ENCODE measurements around the gene CD19. TPM values are rescaled to one million over a fixed set of nuclear protein-coding genes. Genes with fewer than 3 reads are reported as not detected.

Gene CD19
- total RNA-seq, 6 donors from 2014 or later = 0.46 to 1.4 (median 0.89) TPM; not detected in 1

GRCh38 chr16:28905229-28905754 lies 26.5 kb upstream of the CD19 start:
- H3K4me3 ChIP-seq = no peak overlapping the region
- ATAC-seq (ENCODE audit: low FRiP score in 2 of 2) = peak in 1 of 2 donors; percentile 3
- H3K27me3 ChIP-seq = no peaks in the 10 kb centered on the region
- no peak for TF ChIP-seq POLR2A (IDR thresholded peaks at IDR 0.05)
- no peak for TF ChIP-seq CTCF (IDR thresholded peaks at IDR 0.05)
- no peak for TF ChIP-seq EP300 (IDR thresholded peaks at IDR 0.05)
- TF ChIP-seq POLR2AphosphoS5 (IDR thresholded peaks at IDR 0.05) = no peak
- peak in 1 of 2 donors; percentile 64 for DNase-seq
- WGBS, 2 donors = 92 to 100% methylated on average over 1 to 9 of the region's 9 CpGs
- H3K9me3 ChIP-seq = no peaks in the 10 kb centered on the region
- peaks cover 0 to 58% (median 36%) of the 10 kb centered on the region in 4 donors for H3K36me3 ChIP-seq
- H3K4me1 ChIP-seq = no peaks in the 10 kb centered on the region
- H3K27ac ChIP-seq = no peak overlapping the region

- peak in 1 of 2 donors; percentile 66 for DNase-seq
- Histone ChIP-seq H3K9me3 (no peaks in the 10 kb centered on the region), H3K36me3 (peaks cover 0 to 63% (median 42%) of the 10 kb centered on the region in 4 donors), H3K27me3 (no peaks in the 10 kb centered on the region), H3K4me1 (no peaks in the 10 kb centered on the region), H3K27ac (no peak overlapping the region), H3K4me3 (no peak overlapping the region)
- no peak for TF ChIP-seq POLR2A (IDR thresholded peaks at IDR 0.05)
- TF ChIP-seq CTCF (IDR thresholded peaks at IDR 0.05) = no peak
- no peak for TF ChIP-seq POLR2AphosphoS5 (IDR thresholded peaks at IDR 0.05)
- no peak for ATAC-seq (ENCODE audit: low FRiP score in 2 of 2)
- WGBS, 2 donors = 92 to 93% methylated on average over 18 to 24 of the region's 24 CpGs
Observed at GRCh38 chr16:28905800-28906372, 25.9 kb upstream of the CD19 start.

GRCh38 chr16:28910086-28911031 lies 21.4 kb upstream of the CD19 start:
- 90 to 92% methylated on average over 17 of the region's 19 CpGs for WGBS, 2 donors
- Histone ChIP-seq H3K36me3 (peaks cover 0 to 80% (median 55%) of the 10 kb centered on the region in 4 donors), H3K27ac (no peak overlapping the region), H3K4me1 (no peaks in the 10 kb centered on the region), H3K27me3 (no peaks in the 10 kb centered on the region), H3K4me3 (no peak overlapping the region), H3K9me3 (no peaks in the 10 kb centered on the region)
- TF ChIP-seq POLR2AphosphoS5 (IDR thresholded peaks at IDR 0.05) (no peak), EP300 (IDR thresholded peaks at IDR 0.05) (no peak), POLR2A (IDR thresholded peaks at IDR 0.05) (no peak), CTCF (IDR thresholded peaks at IDR 0.05) (no peak)
- ATAC-seq (ENCODE audit: low FRiP score in 2 of 2) (peak in 1 of 2 donors; percentile 16), DNase-seq (peak in 1 of 2 donors; percentile 52)

GRCh38 chr16:28912558-28912957 lies 19.2 kb upstream of the CD19 start:
- WGBS, 2 donors = 92 to 93% methylated on average over 12 of the region's 12 CpGs
- DNase-seq = no peak
- no peaks in the 10 kb centered on the region for H3K9me3 ChIP-seq
- no peaks in the 10 kb centered on the region for H3K4me1 ChIP-seq
- H3K27me3 ChIP-seq = no peaks in the 10 kb centered on the region
- no peak overlapping the region for H3K27ac ChIP-seq
- no peak for ATAC-seq (ENCODE audit: low FRiP score in 2 of 2)
- no peak for TF ChIP-seq POLR2AphosphoS5 (IDR thresholded peaks at IDR 0.05)
- TF ChIP-seq CTCF (IDR thresholded peaks at IDR 0.05) = no peak
- TF ChIP-seq POLR2A (IDR thresholded peaks at IDR 0.05) = no peak
- TF ChIP-seq EP300 (IDR thresholded peaks at IDR 0.05) = no peak
- no peak overlapping the region for H3K4me3 ChIP-seq
- peaks cover 3 to 75% (median 55%) of the 10 kb centered on the region in 4 donors for H3K36me3 ChIP-seq

Data from upper lobe of left lung (tissue), 6 donors.